ENCODE data around the gene ZNF548.

- TF ChIP-seq CTCF (IDR thresholded peaks at IDR 0.05): no peak
- no peak for TF ChIP-seq POLR2A (IDR thresholded peaks at IDR 0.05)
Observed at GRCh38 chr19:57377498-57378146, 12.0 kb upstream of the ZNF548 start.

All from testis (tissue), 2 donors.